GM21619 (cell line): Measurements from ENCODE around the gene TLX1.

Experiments
- ATAC-seq: cut with Tn5 transposase; IDR thresholded peaks from one replicate; pipeline ENCODE4 v1.9.1; 2021; ENCODE audit not compliant: unreplicated experiment

TLX1 gene

GRCh38 chr10:101133489-101134298, 2.6 kb downstream of the TLX1 start:
- ATAC-seq = no peak

GRCh38 chr10:101134299-101135127, 3.4 kb downstream of the TLX1 start:
- ATAC-seq = no peak

- ATAC-seq = no peak
These were observed 4.3 kb downstream of the TLX1 start for GRCh38 chr10:101135141-101136006.

GRCh38 chr10:101136007-101136707, 5.1 kb downstream of the TLX1 start:
- no peak for ATAC-seq

GRCh38 chr10:101136708-101137121, 5.6 kb downstream of the TLX1 start:
- no peak for ATAC-seq

- no peak for ATAC-seq
These were observed 6.2 kb downstream of the TLX1 start for GRCh38 chr10:101137271-101137670.

- ATAC-seq = no peak
These were observed 7.8 kb downstream of the TLX1 start for GRCh38 chr10:101138788-101139420.

GRCh38 chr10:101139421-101139911, 8.4 kb downstream of the TLX1 start:
- ATAC-seq = no peak

- no peak for ATAC-seq
These were observed 9.2 kb downstream of the TLX1 start for GRCh38 chr10:101140084-101140949.

GRCh38 chr10:101140950-101141615, 10.0 kb downstream of the TLX1 start:
- ATAC-seq = no peak

GRCh38 chr10:101141616-101142532, 10.8 kb downstream of the TLX1 start:
- ATAC-seq = peak; percentile 76

- no peak for ATAC-seq
These were observed 11.6 kb downstream of the TLX1 start for GRCh38 chr10:101142533-101143344.

GRCh38 chr10:101143345-101143630, 12.2 kb downstream of the TLX1 start:
- ATAC-seq = no peak

- no peak for ATAC-seq
These were observed 13.0 kb downstream of the TLX1 start for GRCh38 chr10:101144053-101144452.

GRCh38 chr10:101145145-101145544, 14.0 kb downstream of the TLX1 start:
- ATAC-seq = no peak

GRCh38 chr10:101145750-101146391, 14.8 kb downstream of the TLX1 start:
- no peak for ATAC-seq
